Measurements from ENCODE around the gene ABI3.
A peak's percentile ranks its signal among the peaks of the same experiment; 100 is the strongest.

The ABI3 gene

DNA sequence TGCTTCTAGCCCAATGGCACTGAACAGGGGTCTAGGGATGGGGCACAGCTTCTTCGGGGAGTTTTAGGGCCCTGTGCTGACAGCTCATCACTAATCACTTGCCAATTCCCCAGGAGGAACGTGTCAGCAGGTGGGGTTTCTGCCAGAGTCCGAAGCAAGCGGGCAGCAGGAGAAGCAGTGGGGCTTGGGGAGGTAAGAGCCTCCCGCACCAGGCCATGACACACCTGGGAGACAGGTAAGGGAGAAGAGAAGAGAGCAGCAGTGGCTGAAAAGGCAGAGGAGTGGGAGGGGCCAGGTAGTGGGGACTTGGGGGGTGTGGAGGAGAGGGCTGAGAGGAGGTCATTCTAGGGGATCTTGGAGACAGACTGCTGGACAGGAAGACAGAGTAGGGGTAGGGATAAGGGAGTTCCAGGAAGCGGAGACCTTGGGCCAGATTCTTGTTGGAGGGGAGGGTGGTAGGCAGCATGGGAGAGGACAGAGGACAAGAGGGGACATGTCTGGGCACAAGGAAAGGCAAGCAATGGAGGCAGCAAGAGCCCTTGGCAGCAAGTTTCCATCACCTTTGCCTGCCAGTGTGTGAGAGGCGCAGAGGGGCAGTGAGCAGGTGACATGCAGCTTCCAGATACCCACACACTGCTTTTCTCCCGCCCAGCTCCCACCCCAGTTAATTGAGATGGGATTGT, 15.2 kb downstream of the ABI3 start:
- no peak for DNase-seq (ENCODE audit: low spot score)

GRCh38 chr17:49226771-49227435, 16.4 kb downstream of the ABI3 start:
- no peak for DNase-seq (ENCODE audit: low spot score)

DNA sequence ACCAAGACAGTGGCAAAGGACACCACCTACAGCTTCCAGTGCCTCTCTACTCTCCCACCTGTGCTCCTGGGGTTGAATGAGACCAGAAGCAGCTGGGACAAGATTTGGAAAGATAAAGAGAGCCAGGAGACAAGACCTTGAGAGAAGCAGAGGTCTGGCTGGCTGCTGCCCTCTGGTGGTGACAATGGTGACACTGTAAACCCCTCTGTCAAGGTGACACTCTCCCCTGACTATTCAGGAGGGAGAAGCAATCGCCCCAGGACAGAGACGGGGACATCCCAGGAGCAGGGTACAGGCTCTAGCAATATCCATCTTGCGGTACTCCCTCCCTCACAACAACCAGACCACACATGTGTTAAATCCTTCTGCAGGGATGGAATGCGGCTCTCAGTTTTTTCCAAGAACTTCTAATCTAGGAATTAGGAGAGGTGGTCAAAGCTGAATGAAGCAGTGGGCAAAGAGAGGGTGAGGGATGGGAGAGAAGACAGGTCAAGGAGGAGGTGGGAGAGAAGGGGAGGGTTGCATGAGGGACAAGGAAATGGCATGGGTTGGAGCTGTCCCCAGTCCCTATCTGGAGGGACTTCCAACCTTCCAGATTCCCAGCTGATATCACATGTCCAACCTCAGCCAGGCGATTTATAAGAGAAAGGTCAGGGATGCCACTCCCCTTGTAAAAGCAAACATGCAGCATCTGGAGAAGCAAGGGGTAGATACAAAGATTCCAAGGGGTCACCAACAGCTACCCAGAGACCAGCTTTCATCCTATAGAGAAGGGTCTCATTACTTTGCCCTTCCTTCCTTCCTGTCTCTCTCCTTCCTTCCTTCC, 17.1 kb downstream of the ABI3 start:
- DNase-seq (ENCODE audit: low spot score) = peak; percentile 75

GRCh38 chr17:49229076-49229804, 18.7 kb downstream of the ABI3 start:
- no peak for DNase-seq (ENCODE audit: low spot score)

DNA sequence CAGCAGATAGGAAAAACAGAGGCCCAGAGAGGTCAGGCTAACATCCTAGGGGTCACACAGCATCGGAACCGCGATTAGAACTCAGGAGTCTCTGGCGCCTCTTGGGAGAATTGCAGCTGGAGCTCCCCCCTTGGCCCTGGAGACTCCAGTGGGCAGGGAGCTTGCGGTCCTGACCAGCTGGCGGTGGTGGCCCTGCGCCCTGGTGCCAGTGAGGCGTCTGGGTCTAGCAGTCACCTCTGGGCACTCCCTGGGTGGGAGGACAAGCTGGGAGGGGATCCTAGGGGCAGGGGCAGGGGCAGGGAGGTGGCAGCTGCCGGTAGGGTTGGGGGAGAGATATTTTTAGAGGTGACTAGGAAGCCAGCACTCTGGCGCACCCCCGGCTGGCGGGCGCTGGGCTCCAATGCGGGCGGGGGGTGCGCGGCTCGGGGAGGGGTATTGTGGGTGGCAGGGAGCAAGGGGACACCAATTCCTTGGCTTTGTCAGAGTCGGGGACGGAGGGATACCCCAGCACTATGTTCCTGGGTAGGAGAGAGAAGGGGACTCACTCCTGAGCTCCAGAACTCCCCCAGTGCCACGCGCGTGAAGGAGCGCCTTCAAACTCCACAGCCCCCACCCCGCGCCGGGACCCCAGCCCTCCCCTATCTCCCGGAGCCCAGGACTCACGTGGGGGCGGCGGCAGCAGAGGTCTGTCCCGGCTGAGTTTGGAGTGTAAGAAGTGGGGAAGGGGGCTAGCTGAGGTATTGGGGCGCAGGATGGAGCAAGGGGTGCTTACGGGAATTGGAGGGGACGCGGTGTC, 19.5 kb downstream of the ABI3 start:
- DNase-seq (ENCODE audit: low spot score) = no peak

DNA sequence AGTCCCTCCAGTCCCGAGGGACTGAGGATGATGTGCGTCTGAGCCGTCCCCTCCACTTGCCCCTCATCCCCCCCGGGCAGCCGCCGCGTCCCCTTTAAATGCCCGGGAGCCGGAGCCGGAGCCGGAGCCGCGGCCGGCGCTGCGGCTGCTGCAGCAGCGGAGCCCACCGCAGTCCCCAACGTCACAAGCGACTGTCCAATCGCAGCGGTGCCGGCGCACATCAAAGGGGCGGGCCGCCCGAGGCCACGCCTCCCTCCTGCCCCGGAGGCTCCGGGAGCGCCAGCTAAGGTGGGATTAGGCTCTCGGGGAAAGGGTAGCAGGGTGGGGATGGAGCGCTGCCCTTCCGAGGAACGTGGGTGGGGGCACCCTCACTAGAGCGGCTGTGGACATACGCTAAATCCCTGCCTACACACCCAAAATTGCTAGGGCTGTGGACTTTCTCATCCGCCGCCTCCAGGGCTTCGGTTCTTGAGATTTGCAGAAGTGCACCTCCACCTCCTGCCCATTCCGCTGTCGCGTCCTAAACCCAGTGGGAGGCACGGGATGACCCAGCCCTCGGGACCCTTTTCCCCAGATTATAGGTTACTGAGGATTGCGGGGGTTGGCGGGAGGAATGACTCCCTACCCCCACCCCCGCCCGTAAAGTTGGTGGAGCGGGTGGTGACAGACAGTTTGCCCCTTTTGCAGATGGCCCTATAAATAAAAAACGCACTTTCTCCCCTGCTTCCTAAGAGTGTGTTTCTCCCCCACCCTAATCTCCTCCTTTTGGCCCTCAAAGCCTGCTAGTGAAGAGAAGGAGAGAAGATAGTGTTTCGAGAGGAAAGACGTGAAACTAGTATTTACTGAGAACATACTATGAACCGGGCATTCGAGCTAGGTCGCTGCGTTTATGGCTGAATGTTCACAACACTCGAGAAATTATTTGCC, 20.4 kb downstream of the ABI3 start, which contains the start of gene PHOSPHO1:
TSS of gene PHOSPHO1 (minus strand) at position 152 of the 927 bp plus-strand sequence. CDS start 4,096 bp downstream, outside the sequence.
- DNase-seq (ENCODE audit: low spot score) = peak; percentile 97

- no peak for DNase-seq (ENCODE audit: low spot score)
Observed at GRCh38 chr17:49231563-49231894, 21.0 kb downstream of the ABI3 start.

GRCh38 chr17:49234509-49235080, 24.1 kb downstream of the ABI3 start:
- DNase-seq (ENCODE audit: low spot score) = no peak

DNA sequence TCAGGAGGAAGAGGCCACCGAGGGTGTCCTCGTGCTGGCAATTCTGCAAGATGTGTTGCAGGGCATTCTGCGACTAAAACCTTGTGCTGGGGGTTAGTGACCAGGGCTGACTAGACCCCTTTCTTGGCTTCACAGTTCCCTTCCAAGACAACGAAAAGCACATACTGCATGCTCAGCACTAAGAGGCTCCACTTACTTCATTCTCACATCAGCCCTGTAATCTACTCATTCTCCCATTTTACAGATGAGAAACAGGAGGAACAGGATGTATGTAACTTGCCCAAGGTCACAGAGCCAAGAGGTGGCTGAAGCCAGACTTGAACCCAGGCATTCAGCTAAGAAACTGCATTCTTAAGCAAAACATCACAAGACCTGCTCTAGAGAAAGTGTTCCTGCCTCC, 25.4 kb downstream of the ABI3 start:
- no peak for DNase-seq (ENCODE audit: low spot score)

- DNase-seq (ENCODE audit: low spot score) = no peak
Observed at GRCh38 chr17:49239963-49240362, 29.5 kb downstream of the ABI3 start.

DNA sequence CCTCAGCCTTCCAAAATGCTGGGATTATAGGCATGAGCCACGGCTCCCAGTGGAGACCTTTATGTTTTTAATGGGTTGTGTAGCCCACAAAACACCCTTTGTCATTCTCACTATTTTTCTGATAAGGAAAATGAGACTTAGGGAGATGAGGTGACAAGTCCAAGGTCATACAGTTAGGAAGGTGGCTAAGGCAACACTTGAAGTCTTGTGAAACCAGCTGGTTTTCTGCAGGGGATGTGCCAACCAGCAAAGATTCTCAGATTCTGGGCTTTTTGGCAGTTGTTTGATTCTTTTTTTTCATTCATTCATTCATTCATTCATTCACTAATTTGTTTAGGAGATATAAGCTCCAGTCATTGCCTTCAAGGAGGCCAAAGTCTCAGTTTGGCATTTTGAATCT, 30.1 kb downstream of the ABI3 start:
- no peak for DNase-seq (ENCODE audit: low spot score)

GRCh38 chr17:49241040-49241439, 30.5 kb downstream of the ABI3 start:
- DNase-seq (ENCODE audit: low spot score) = no peak

GRCh38 chr17:49241692-49242397, 31.3 kb downstream of the ABI3 start:
- no peak for DNase-seq (ENCODE audit: low spot score)

DNA sequence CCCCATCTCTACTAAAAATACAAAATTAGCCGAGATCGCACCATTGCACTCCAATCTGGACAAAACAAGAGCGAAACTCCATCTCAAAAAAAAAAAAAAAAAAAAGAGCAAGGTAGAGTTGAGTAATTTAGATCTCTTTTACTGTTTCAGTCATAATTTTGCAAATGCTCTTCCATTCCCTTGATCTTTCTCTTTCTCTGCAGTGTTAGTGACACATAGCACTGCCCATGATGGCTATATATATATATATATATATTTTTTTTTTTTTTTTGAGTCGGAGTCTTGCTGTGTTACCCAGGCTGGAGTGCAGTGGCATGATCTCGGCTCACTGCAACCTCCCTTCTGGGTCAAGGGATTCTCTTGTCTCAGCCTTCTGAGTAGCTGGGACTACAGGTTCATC, 32.3 kb downstream of the ABI3 start:
- no peak for DNase-seq (ENCODE audit: low spot score)

DNA sequence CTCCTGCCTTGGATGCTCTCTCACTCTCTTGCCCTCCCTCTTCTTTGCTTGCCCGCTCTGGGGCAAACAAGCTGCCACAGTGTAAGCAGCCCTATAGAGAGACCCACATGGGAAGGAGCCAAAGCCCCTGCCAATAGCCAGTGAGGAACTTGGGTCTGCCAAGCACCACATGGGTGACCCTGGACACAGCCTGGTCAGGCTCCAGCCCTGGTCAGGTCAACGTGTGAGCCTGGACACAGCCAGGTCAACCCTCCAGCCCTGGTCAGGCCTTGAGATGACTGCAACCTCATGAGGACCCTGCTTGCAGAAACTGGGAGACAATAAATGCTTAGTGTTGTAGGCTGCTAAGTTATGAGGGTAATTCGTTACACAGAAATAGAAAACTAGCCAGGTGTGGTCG, 34.3 kb downstream of the ABI3 start:
- DNase-seq (ENCODE audit: low spot score) = no peak

DNA sequence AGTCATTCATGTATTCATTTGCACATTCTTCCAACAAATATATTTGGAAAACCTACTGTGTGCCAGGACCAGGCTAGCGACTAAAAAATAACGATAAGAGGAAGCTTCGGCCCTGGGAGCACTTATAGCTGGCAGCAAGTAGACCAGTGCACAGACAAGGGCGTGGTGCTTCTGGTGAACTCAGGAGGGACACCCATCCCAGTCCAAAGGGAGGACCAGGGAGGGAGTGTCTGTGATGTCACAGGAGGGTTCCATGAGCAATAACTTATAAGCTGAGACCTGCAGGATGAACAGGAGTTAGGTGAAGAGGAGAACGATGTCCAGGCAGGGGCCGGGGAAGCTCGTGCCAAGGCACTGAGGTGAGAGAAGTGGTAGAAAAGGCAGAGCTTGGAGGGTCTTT, 37.4 kb downstream of the ABI3 start:
- no peak for DNase-seq (ENCODE audit: low spot score)

DNA sequence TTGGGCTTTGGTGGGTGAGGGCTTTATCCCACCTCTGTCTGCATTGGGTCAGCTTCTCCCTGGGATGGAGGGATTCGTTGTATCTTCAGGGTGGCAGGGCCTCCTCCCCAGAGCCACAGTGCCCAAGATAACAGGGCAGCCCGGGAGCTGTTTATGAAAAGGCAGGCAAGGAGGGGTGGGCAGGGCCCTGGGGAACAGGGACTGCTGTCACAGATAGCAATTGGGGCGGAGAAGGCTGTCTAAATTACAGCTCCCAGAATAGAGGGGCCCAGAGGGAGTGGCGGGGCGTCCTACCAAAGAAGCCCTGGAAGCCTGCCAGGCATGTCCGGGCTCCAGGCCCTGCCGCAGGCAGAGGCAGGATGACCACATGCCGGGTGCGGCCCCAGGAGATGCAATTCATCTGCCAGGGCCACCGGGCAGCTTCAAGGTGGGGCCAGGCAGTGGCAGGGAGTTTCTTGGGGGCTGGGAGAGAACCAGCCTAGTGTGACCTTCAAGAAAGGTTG, 38.8 kb downstream of the ABI3 start:
- peak; percentile 65 for DNase-seq (ENCODE audit: low spot score)

DNA sequence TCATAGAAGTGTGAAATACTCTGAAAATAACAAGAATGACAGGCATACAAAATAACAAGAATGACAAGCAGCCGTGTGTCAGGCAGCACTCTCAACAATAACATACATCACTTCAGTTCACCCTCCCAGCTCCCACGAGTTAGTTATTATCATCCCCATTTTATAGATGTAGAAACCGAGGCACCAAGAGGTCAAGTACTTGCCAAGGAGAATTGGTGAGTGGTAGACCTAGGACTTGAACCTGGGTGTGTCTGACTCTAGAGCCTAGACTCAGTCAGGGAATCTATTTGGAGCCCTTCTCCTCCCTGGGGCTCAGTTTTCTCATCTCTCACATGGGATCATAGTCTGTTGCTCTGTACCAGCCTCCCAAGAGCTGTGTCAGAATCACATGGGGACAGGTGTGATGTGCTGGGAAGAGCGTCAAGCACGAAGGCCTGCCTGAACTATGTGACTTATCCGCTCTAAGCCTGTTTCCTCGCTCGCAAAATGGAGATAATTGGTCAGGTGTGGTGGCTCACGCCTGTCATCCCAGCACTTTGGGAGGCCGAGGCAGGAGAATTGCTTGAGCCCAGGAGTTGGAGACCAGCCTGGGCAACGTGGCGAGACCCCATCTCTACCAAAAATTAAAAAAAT, 39.5 kb downstream of the ABI3 start:
- no peak for DNase-seq (ENCODE audit: low spot score)
